Mammary epithelial cell (primary cell): ENCODE data around the gene NKD2.

ENCODE experiments used
- CTCF ChIP-seq, 2 donors: IDR thresholded peaks in 1 of 2; conservative IDR thresholded peaks in 1 of 2; 2 replicates each; pipeline ENCODE4 v1.5.1; 2011 to 2012; ENCODE audit warnings: inconsistent platforms in 2 of 2, low read length in 2 of 2, mild to moderate bottlenecking in 2 of 2, control low read depth in 1 of 2, low read depth in 1 of 2; ENCODE audit not compliant: insufficient read depth in 1 of 2; ENCODE audit errors: extremely low read depth in 1 of 2
- EZH2 ChIP-seq: IDR thresholded peaks from 2 replicates; pipeline ENCODE4 v1.6.1; 2012; ENCODE audit warnings: low read length, inconsistent platforms, borderline replicate concordance

- TF ChIP-seq CTCF (conservative IDR thresholded peaks at IDR 0.05 in 1 of 2, IDR thresholded peaks at IDR 0.05 in 1 of 2; ENCODE audit: extremely low read depth in 1 of 2, insufficient read depth in 1 of 2, low read depth in 1 of 2, low read length in 2 of 2) = no peak
- no peak for TF ChIP-seq EZH2
These were observed 69.6 kb downstream of the NKD2 start for GRCh38 chr5:1078206-1078605.
